HG02884 (cell line): ENCODE results near the gene DRAXIN.

Experiments used
- ATAC-seq: cut with Tn5 transposase; IDR thresholded peaks from one replicate; pipeline ENCODE4 v1.9.1; 2021; ENCODE audit warnings: mild to moderate bottlenecking, moderate library complexity; ENCODE audit not compliant: unreplicated experiment

DRAXIN gene

GRCh38 chr1:11735531-11735853, 44.0 kb downstream of the DRAXIN start:
- ATAC-seq: no peak

GRCh38 chr1:11735854-11736745, 44.6 kb downstream of the DRAXIN start, which contains the start of gene AGTRAP:
TSS of gene AGTRAP (plus strand) at chr1:11736136. CDS start at chr1:11736209, 73 bp downstream.
- no peak for ATAC-seq

- ATAC-seq: no peak
These were observed 45.5 kb downstream of the DRAXIN start for GRCh38 chr1:11736746-11737639.

- ATAC-seq: no peak
These were observed 46.6 kb downstream of the DRAXIN start for GRCh38 chr1:11738096-11738495.

GRCh38 chr1:11738783-11739182, 47.3 kb downstream of the DRAXIN start:
- no peak for ATAC-seq

- no peak for ATAC-seq
These were observed 49.0 kb downstream of the DRAXIN start for GRCh38 chr1:11740258-11741192.

GRCh38 chr1:11741482-11741881, 50.0 kb downstream of the DRAXIN start:
- ATAC-seq: no peak

GRCh38 chr1:11741919-11742558, 50.5 kb downstream of the DRAXIN start:
- ATAC-seq: no peak

- no peak for ATAC-seq
These were observed 52.8 kb downstream of the DRAXIN start for GRCh38 chr1:11744287-11744686.

GRCh38 chr1:11746092-11746491, 54.6 kb downstream of the DRAXIN start:
- no peak for ATAC-seq

GRCh38 chr1:11746795-11747487, 55.4 kb downstream of the DRAXIN start:
- ATAC-seq: no peak

GRCh38 chr1:11748294-11749202, 57.0 kb downstream of the DRAXIN start:
- no peak for ATAC-seq

GRCh38 chr1:11749203-11749689, 57.7 kb downstream of the DRAXIN start:
- no peak for ATAC-seq

GRCh38 chr1:11749996-11750395, 58.5 kb downstream of the DRAXIN start:
- ATAC-seq: no peak

GRCh38 chr1:11751087-11751486, 59.6 kb downstream of the DRAXIN start:
- no peak for ATAC-seq

GRCh38 chr1:11752359-11753088, 61.0 kb downstream of the DRAXIN start:
- ATAC-seq: no peak

GRCh38 chr1:11753555-11754208, 62.2 kb downstream of the DRAXIN start:
- ATAC-seq: no peak
